Measurements from ENCODE around the gene MAP3K3.

The MAP3K3 gene

DNA sequence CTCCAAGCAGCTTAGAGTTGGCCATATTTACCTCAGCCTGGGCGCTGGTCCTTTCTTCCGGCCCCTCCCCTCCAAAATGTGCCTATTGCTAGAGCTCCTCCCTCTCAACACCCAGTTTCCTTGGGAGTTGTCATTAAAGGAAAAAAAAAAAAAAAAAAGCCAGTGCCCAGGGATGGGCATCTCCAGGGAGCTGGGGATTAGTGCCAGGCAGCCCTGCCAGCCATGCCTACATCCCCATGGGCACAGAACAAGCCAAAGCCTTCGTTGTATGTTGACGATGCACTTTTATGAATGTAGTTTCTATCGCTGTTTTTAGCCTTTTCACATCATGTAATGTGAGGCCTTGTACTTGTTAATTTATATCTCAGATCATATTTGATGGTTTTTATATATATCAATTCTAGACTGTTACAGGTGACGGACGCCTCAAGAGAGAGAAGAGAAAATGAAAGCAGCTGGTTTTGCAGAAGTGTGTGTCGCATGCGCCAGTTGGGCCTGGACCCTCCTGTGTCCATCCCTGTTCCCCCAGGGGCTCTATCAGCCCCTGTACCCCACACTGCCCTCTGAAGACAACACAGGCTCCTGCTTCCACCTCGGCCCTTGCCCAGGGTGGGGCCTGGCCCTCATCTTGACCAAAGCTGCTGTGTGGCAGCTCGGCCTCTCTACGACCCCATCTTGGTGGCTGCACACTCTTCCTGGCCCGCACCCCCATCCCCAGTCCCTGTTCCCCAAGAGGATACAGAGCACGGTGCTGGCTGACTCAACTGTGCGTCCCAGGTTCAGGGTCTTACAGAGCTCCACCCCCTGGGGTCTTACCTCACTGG, 72.9 kb downstream of the MAP3K3 start:
- peak; percentile 41 for DNase-seq

DNA sequence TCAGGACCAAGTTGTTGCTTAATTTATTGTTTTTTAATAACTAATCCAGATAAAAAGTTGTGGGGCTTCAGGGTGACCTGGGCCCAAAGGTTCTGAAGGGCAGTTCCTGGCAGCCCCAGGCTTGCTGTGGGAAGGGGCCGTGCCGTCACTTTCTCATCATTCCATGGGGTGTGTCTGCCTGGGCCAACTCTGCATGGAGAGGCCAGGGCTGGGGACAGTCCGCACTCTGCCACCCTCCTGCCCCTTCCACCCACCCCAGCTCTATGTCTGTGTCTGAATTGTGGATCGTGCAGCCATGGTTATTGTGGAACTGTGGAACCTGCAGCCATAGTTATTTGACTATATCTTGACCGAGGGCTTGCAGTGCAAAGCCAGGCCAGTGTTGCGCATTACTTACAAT, 73.7 kb downstream of the MAP3K3 start:
- DNase-seq = no peak

- peak; percentile 65 for DNase-seq
Observed at GRCh38 chr17:63696381-63696961, 74.3 kb downstream of the MAP3K3 start.

- peak; percentile 88 for DNase-seq
Observed at GRCh38 chr17:63697341-63698286, 75.4 kb downstream of the MAP3K3 start.

GRCh38 chr17:63698381-63698885, 76.2 kb downstream of the MAP3K3 start:
- DNase-seq = no peak

DNA sequence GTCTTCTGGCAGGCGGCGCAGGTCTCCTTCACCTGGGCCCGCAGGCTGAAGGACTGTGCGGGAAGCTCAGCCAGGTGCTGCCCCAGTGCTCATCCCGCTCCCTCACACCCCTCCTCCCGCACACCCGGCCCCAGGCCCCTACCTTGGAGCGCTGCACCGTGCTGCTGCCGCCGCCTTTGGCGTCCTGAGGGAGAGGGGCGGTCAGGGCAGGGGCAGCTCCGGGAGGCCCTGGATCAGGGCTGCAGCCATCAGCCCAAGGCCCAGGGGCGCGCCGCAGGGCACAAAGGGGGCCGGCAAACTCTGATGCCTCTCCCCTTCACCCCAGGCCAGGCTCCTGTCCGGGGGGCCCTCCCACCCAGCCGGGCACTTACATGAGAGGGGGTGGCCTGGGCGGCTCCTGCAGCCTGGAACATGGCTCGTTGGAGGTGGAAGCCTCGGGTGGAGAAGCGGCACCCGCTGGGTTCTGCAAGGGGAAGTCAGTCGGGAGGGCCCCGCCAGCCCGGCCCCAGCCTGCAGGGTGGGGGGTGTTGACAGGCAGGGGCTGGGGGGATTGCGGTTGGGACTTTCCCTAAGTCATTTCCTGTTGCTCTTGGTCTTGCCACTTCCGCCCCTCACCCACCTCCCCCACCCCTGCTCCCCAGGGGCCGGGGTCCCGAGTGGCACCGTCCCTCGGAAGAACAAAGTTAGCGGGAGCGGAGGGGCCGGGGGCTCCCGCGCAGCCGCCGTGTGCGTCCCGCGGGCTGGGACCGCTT, 76.8 kb downstream of the MAP3K3 start:
- peak; percentile 94 for DNase-seq

GRCh38 chr17:63699638-63700527, 77.7 kb downstream of the MAP3K3 start, which contains the start of gene LIMD2:
Gene LIMD2, minus strand, starts transcription at chr17:63700125. Its CDS starts 827 bp downstream, at chr17:63699298.
- DNase-seq = peak; percentile 92

DNA sequence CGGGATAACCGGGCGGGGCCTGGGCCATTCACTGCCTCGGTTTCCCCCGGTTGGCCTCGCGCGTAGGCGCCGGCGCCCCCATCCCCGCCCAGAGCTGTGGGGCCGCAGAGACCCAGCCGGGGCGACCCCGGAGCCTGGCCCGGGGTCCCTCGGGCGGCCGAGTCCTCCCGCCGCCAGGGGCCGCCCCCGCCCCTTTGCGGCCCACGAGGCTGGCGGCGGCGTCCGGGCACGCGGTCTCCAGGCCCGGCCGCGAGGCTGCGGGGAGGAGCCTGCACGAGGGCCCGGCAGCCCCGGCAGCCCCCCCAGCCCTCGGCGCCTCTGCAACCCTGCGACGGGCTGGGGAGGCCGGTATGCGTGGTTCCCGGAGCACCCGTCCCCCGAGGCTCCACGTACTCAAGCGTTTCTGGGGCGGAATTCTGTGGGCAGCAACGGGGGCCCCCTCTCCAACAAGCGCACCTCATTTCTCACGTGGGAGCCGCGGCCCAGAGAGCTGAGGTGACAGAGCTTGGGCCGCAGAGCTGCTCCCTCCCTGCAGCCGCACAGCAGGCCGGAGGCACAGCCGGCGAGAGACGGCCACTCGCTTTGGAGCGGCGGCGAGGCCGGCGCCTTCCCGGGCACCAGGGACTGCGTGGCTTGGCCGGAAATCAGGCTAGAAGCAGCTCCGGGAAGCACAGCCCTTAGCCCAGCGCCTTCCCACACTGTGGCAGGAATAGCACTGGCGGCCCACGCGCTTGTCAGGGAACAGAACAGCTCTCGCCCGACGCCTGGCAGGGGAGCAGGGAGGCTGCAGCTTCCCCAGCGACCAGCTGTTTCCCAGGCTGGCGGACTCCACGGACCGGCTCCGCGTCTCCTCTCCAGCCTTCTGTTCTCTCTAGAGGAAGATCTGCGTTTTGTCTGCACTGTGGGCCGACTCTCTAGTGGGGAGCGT, 78.6 kb downstream of the MAP3K3 start:
- DNase-seq = peak; percentile 66

DNA sequence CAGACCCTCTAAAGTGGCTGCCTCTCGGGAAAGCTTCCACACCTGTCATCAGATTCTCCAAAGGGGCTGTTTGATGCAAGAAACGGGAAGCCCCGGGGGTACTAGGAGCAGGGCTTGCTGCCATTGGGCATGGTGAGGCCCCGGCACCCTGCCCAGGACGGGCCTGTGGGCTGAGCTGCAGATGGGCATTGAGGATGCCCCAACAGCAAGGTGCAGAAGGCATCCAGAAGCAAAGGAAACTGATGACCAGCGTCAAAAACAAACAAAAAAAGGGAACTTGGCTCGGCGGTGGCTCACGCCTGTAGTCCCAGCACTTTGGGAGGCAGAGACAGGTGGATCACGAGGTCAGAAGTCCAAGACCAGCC, 79.2 kb downstream of the MAP3K3 start:
- DNase-seq = no peak

GRCh38 chr17:63701868-63702720, 79.9 kb downstream of the MAP3K3 start:
- peak; percentile 84 for DNase-seq

- no peak for DNase-seq
Observed at GRCh38 chr17:63702721-63703015, 80.5 kb downstream of the MAP3K3 start.

DNA sequence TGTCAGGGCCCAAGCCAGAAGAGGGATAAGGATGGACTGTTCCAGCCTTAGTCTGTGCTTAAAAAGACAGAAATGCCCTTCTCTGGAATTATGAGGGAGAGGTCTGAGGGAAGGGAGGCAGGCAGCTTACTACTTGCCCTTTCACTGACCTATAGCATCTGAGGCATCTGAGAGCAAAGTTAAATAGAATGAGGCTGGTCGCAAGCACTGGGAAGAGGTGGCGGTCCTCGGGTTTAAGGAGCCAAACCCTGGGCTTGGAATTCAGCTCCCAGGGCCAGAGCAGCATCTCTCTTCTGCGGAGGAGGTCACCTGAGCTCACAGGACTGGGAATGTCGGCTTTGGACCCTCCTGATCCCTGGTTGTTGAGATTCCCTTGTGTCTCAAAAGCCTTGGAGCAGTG, 80.8 kb downstream of the MAP3K3 start:
- DNase-seq = no peak

DNA sequence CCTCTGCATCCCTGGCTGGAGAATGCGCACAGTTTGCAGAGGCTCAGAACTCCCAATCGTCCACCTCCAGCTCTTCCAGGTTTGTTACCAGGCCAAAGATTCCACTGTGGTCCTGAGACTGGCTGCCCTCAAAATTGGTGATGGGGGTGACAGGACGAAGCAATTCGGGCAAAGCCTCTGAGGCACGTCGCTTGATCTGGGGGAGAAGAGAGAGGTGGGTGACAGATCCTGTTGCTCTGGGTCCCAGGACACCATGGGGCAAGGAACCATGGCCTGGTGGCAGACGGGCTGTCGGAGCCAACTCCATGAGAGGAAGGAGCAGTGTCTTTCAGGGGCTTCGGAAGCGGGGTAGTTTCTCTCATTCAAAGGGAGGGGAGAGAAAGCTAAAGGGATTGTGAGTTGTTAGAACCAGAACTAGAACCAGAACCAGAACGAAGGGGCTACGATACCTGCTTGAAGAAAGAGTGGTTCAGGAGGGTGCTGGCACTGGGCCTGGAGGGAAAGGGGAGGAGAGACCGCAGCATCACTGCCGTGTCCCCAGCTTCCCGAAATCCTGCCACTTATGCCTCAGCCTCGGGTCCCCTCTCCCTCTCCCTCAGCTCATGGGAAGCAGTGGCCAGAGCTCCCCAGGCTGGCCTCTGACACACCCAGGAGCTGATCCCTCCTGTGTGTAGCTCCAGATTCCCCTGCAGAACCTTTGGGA, 81.5 kb downstream of the MAP3K3 start:
- no peak for DNase-seq

DNA sequence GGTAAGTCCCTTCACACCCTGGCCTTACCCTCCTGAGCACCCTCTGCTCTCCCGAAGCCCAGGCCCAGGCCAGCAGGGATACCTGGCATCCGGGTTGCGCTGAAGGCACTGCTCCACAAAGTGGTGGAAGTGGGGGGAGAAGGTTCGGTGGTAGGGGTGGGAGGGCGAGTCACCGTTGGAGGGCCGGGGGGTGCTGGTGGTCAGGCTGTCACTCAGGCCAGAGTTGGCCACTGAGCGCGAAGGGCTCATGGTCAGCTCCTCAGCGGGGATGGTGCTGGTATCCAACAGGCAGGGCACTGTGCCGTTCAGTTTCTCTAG, 82.0 kb downstream of the MAP3K3 start:
- DNase-seq = no peak

DNA sequence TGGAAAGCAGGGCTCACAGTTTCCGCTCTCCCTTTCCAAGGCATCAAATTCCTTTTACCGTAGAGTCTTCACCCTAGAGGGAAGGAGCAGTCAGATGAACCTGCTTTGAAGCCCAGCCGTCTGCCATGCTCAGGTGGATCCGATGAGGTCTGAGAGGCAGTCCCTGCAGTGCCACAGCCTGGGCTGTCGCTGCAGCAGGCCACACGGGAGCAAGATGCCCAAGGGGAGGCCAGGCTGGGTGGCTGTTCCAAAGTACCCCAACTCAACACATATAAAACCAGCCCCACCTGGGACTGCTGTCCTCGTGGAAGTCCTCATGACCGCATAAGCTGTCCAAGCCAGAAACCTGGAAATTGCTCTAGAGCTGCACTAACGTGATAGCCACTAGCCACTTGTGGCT, 82.6 kb downstream of the MAP3K3 start:
- DNase-seq = no peak

- no peak for DNase-seq
Observed at GRCh38 chr17:63705657-63706056, 83.4 kb downstream of the MAP3K3 start.

DNA sequence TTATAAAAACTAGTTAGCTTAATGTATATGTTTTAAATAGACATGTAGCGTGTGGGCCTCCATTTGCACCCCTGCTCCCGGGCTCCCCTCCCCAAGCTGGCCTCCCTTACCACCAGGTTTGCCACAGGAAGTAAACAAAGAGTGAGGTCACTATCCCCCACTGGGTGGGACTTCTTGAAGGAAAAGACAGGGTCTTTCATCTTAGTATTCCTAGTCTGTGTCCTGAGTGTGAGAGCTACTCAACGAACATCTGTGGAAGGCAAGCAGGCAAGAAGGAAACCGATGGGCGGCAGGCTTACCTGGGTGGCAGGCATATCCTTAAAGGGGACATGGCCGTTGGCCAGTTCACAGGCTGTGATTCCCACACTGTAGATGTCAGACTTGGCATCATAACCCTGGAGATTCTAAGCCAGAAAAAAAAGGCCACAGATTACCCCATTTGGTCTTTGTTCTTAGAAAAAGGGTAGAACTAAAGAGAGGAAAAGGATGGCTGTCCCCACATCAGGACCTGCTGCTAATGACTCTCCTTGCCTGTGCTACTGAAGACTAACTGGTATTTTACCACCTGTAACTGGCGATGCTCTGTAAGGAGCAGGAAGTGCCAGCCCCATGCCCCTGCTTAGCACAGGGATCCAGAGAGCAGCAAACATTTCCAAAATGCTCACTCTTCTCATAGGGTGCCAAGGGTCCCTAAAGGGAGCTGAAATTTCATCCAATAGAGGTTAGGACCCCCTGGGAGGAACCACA, 84.3 kb downstream of the MAP3K3 start:
- DNase-seq = peak; percentile 39

GRCh38 chr17:63707151-63707550, 84.9 kb downstream of the MAP3K3 start:
- DNase-seq = peak; percentile 41
